HG02610 (cell line): ENCODE data around the gene RAD9A.
A peak's percentile ranks its signal among the peaks of the same experiment; 100 is the strongest.
"Not testable (repeated sequence)": the region's sequence is repeated elsewhere in the genome, so short reads cannot be mapped to it uniquely, and the experiment has no call there.

ENCODE experiments used
- ATAC-seq: cut with Tn5 transposase; IDR thresholded peaks from one replicate; pipeline ENCODE4 v1.9.1; 2021; ENCODE audit warnings: mild to moderate bottlenecking, moderate library complexity; ENCODE audit not compliant: unreplicated experiment

RAD9A gene

GRCh38 chr11:67421430-67422031 is 29.7 kb downstream of the RAD9A start:
- no peak for ATAC-seq

GRCh38 chr11:67422891-67423290 is 31.1 kb downstream of the RAD9A start:
- no peak for ATAC-seq

GRCh38 chr11:67423466-67423865 is 31.7 kb downstream of the RAD9A start:
- no peak for ATAC-seq

- ATAC-seq: no peak
Observed at GRCh38 chr11:67423891-67424613, 32.3 kb downstream of the RAD9A start.

DNA sequence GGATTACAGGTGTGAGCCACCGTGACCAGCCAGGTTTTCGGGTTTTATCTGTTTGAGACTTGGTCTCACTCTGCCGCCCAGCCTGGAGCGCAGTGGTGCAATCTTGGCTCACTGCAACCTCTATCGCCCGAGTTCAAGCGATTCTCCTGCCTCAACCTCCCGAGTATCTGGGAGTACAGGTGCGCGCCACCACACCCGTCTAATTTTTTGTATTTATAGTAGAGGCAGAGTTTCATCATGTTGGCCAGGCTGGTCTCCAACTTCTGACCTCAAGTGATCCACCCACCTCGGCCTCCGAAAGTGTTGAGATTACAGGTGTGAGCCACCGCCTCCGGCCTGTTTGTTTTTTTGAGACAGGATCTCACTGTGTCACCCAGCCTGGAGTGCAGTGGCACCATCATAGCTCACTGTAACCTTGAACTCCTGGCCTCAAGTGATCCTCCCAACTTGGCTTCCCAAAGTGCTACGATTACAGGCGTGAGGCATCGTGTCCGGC is 35.6 kb downstream of the RAD9A start:
- not testable (repeated sequence) for ATAC-seq

DNA sequence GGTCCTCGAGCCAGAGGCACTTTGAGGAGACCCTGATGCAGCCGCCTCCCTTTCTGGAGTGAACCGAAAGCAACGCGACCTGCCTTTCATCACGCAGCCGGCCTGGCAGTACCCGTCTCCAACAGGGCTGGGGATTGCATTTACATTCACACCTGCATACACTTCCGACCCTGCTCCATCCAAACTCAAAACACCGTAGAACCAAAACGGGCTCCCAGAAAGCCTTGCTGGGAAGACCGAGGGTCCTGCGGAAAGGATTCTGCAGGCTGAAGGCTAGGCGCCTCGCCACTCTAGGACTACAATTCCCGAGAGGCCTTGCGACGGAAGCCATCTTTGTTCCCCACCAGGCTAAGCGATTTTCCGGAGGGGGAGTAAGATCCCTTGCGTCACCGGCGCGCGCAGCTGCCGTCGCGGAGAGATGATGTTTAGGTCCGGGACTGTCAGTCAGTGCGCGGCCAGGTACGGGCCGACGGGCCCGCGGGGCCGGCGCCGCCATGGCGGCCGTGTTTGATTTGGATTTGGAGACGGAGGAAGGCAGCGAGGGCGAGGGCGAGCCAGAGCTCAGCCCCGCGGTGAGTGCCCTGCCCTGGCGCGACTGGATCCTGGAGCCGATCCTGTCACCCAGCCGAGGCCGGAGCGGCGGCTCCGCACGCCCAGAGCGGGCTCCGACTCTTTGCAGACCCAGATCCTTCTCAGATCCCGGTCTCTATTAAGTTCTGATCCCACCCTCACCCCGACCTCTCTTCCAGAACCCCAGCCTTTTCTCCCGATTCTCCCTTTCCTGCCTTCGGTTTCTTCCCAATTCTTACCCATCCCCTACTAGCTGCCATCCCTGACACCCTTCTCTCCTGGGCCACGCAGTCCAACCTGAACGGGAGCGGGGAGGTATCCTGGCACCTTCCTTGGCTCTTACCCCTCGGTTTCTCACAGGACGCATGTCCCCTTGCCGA is 36.5 kb downstream of the RAD9A start, which contains the start of gene RPS6KB2:
TSS of gene RPS6KB2 (plus strand) at position 443 of the 950 bp plus-strand sequence. CDS start at position 495, 52 bp downstream.
- ATAC-seq: peak; percentile 77

GRCh38 chr11:67429038-67429668 is 37.4 kb downstream of the RAD9A start:
- no peak for ATAC-seq

- no peak for ATAC-seq
Observed at GRCh38 chr11:67429722-67430121, 37.9 kb downstream of the RAD9A start.

- ATAC-seq: no peak
Observed at GRCh38 chr11:67431346-67432249, 39.8 kb downstream of the RAD9A start.

- ATAC-seq: no peak
Observed at GRCh38 chr11:67432655-67433349, 41.0 kb downstream of the RAD9A start.

DNA sequence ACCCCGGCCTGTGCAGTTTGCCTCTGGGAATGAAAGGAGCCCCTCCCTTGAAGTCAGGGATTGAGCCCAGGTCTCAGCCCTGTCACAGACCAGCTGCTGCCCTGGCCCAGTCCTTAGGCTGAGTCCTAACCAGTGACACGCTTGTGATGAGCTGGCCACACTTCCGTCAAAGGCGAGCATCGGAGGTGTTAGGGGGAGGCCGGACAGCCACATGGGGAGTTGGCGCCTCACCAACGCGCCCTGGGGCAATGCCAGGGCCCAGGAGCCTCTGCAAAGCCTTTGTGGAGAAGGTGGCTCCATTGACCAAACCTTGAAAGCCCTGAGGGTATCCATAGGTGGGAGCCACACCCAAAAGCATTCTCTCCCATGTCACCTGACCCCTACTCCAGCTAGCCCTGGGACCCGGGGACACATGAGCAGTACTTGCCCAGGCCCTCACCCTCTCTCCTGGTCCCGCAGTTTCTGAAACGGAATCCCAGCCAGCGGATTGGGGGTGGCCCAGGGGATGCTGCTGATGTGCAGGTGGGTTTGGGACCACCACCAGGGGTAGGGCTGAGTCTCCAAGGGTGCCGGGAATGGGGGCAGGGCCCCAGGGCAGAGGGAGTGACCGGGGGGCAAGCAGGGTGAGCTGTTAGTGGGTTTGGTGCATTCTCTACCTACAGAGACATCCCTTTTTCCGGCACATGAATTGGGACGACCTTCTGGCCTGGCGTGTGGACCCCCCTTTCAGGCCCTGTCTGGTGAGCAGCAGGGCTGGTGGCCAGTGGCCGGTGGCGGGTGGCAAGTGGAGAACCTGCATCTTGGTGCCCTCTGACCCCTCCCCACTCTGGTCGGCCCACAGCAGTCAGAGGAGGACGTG is 42.0 kb downstream of the RAD9A start:
- no peak for ATAC-seq

DNA sequence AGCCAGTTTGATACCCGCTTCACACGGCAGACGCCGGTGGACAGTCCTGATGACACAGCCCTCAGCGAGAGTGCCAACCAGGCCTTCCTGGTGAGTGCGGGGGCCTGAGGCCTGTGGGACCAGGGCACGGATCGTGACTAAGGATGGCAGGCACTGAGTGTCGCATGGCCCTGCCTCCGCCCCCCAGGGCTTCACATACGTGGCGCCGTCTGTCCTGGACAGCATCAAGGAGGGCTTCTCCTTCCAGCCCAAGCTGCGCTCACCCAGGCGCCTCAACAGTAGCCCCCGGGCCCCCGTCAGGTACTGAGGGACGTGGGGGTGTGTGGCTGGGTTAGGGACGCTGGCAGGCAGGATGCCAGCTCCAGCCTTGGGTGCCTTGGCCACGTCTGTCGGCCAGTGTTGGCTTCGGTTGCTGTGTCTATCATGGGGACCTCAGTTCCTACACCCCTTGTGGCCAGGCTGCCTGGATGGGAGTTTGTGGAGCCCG is 42.7 kb downstream of the RAD9A start:
- ATAC-seq: no peak

GRCh38 chr11:67435031-67435726 is 43.4 kb downstream of the RAD9A start:
- no peak for ATAC-seq

DNA sequence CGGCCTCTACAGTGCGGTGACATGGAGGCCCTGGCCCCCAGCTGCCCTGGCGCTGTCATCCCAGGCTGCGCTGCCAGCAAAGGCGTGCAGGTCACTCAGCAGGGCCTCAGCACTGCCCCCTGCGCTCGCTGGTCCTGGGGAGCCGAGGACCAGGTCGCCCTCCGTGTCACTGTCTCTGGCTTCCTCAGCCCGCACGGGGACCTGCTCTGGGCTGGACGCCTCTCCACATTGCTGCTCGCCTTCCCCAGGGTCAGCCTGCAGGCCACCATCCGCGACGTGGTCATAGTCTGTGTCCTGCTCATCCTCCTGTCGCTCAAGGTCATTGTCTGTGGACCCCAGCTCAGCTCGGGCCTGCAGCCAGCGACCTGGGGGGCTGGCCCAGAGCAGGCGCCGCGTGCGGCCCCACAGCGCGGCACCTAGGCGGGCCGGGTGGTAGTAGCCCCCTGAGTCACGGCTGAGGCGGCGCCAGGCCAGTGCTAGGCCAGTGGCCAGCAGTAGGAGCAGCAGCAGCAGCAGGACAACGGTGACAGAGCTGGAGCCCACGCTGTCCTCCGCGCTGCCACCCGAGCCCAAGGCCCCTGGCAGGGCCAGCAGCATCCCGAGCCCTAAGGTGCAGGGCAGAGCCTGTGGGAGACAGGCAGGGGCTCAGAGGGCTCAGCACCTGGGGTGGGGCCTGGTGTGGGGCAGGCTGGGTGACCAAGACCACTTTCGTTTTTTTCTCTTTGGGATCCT is 44.1 kb downstream of the RAD9A start:
- peak; percentile 1 for ATAC-seq

- ATAC-seq: peak; percentile 36
Observed at GRCh38 chr11:67436459-67437081, 44.8 kb downstream of the RAD9A start.

DNA sequence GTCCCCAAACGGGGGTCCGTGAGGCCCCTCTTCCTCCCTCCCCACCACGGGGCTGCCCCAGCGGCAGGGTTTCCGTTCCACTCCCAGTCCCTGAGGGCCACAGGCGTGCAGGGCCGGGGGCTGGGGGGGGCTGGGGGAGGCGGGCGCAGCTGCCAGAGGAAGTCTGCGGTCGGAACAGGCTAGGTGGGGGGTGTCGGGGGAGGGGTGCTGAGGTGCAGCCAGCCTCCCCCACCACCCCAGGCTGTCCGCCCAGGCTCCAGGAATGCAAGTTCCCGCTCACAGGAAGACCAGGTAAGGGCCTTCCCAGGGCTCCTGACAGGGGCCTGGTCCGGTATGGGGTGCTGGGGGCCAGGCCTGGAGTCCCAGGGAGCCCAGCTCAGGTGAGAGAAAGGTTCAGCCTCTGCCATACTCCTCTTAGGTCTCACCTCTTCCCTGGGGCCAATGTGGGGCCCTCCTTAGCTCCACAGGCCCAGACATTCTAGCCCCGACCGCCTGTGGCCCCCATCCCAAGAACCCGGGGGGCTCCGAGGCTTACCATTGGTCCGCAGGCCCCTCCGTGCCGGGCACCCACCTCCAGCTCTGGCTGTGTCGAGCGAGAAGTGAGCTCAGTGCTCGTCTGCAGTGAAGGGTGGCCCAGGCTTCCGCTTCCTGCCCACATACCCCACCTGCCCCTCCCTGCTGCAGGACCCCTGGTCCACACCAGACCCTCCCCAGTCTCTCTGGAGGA is 45.5 kb downstream of the RAD9A start, which contains the start of gene PTPRCAP:
TSS of gene PTPRCAP (minus strand) at position 601 of the 727 bp plus-strand sequence. CDS start at position 538, 63 bp downstream.
- ATAC-seq: no peak
